ENCODE measurements around the gene COLEC11. TPM values are rescaled to one million over a fixed set of nuclear protein-coding genes. Genes with fewer than 3 reads are reported as not detected.

The COLEC11 gene
- total and polyA plus RNA-seq, 10 of the 15 experiments (the other 5 are each of a cell fraction or from before 2014, with no cell fraction given), result 0.08 to 0.74 (median 0.14) TPM; not detected in 4

GRCh38 chr2:3644246-3644525 is 49.3 kb downstream of the COLEC11 start:
- TF ChIP-seq ZNF592 (IDR thresholded peaks at IDR 0.05), result no peak
- no peak for TF ChIP-seq SIN3A (IDR thresholded peaks at IDR 0.05; ENCODE audit: low read depth, low read length)
- no peak for TF ChIP-seq ATF7 (IDR thresholded peaks at IDR 0.05; ENCODE audit: low read depth)
- Histone ChIP-seq H3K4me2 (ENCODE audit: control insufficient read depth, insufficient read depth) (peak overlapping the region; percentile 5; the same call in 1 of the 2 replicates), H3K9me3 (replicated peaks; ENCODE audit: control insufficient read depth, insufficient read depth, low read length) (no peaks in the 10 kb centered on the region), H3K36me3 (ENCODE audit: control insufficient read depth in 2 of 2, insufficient read depth in 2 of 2, low read length in 1 of 2) (no peaks in the 10 kb centered on the region), H3K79me2 (ENCODE audit: control insufficient read depth, insufficient read depth, low read length) (no peaks in the 10 kb centered on the region), H3K27ac (ENCODE audit: control insufficient read depth, insufficient read depth) (no peak overlapping the region), H2AFZ (ENCODE audit: control insufficient read depth, low read depth, low read length) (no peak overlapping the region), H4K20me1 (ENCODE audit: control insufficient read depth, insufficient read depth) (no peaks in the 10 kb centered on the region), H3K27me3 (replicated peaks in 1 of 2; ENCODE audit: control insufficient read depth in 2 of 2, insufficient read depth in 2 of 2, low read length in 1 of 2) (no peaks in the 10 kb centered on the region), H3K9ac (ENCODE audit: control insufficient read depth, insufficient read depth, low read length) (no peak overlapping the region), H3K4me1 (ENCODE audit: control insufficient read depth, insufficient read depth, low read length) (no peaks in the 10 kb centered on the region), H3K4me3 (no peak overlapping the region)
- ChIA-PET SMC1A (ENCODE audit: uncharacterized antibody, unreplicated experiment) (interaction anchor here (0.7 kb wide), 1 partner anchor 64 kb away, joined by 3 read pairs; no protein-coding TSS in a partner anchor), CTCF (no interaction called here), RAD21 (ENCODE audit: unreplicated experiment) (no interaction called here), POLR2A (no interaction called here)
- ATAC-seq (peak; percentile 68), DNase-seq (ENCODE audit: low read depth, low spot score) (no peak), FAIRE-seq (peak; percentile 31)
- in situ Hi-C loops (cut with MboI) (no loop called here), intact Hi-C loops (cut with micrococcal nuclease; ENCODE audit: unreplicated experiment) (no loop called here)
- BruUV-seq (replicated peaks), result no TSS peak

All from GM12878 (cell line).